Fibroblast of villous mesenchyme (primary cell): Measurements from ENCODE around the gene TLR9. TPM values are rescaled to one million over a fixed set of nuclear protein-coding genes. Genes with fewer than 3 reads are reported as not detected.

Experiments used
- DNase-seq: peaks from one replicate; pipeline ENCODE4 v3.0.0-alpha.2; 2010; ENCODE audit warnings: low read depth
- H3K4me3 ChIP-seq: 2 replicates; pipeline ENCODE4 v1.5.1; 2011; ENCODE audit warnings: low read depth, mild to moderate bottlenecking, low read length
- total RNA-seq: library from RNA; depleted of rRNA; stranded (reverse); fragments of >200 nt; gene quantifications from 2 replicates; pipeline ENCODE4 v1.2.3, GENCODE V29; 2012
- TF ChIP-seq, protein P1 (sequence below): IDR thresholded peaks from 2 replicates; pipeline ENCODE4 v1.5.1; 2012; ENCODE audit warnings: low read depth, mild to moderate bottlenecking, low read length; ENCODE audit not compliant: insufficient read depth

Gene TLR9
- total RNA-seq, 1 donor = not detected

- H3K4me3 ChIP-seq = peak overlapping the region; percentile 84
- TF ChIP-seq, protein P1, sequence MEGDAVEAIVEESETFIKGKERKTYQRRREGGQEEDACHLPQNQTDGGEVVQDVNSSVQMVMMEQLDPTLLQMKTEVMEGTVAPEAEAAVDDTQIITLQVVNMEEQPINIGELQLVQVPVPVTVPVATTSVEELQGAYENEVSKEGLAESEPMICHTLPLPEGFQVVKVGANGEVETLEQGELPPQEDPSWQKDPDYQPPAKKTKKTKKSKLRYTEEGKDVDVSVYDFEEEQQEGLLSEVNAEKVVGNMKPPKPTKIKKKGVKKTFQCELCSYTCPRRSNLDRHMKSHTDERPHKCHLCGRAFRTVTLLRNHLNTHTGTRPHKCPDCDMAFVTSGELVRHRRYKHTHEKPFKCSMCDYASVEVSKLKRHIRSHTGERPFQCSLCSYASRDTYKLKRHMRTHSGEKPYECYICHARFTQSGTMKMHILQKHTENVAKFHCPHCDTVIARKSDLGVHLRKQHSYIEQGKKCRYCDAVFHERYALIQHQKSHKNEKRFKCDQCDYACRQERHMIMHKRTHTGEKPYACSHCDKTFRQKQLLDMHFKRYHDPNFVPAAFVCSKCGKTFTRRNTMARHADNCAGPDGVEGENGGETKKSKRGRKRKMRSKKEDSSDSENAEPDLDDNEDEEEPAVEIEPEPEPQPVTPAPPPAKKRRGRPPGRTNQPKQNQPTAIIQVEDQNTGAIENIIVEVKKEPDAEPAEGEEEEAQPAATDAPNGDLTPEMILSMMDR = no peak
- DNase-seq = no peak
Observed at GRCh38 chr3:52198643-52199608, 26.5 kb downstream of the TLR9 start.

DNA sequence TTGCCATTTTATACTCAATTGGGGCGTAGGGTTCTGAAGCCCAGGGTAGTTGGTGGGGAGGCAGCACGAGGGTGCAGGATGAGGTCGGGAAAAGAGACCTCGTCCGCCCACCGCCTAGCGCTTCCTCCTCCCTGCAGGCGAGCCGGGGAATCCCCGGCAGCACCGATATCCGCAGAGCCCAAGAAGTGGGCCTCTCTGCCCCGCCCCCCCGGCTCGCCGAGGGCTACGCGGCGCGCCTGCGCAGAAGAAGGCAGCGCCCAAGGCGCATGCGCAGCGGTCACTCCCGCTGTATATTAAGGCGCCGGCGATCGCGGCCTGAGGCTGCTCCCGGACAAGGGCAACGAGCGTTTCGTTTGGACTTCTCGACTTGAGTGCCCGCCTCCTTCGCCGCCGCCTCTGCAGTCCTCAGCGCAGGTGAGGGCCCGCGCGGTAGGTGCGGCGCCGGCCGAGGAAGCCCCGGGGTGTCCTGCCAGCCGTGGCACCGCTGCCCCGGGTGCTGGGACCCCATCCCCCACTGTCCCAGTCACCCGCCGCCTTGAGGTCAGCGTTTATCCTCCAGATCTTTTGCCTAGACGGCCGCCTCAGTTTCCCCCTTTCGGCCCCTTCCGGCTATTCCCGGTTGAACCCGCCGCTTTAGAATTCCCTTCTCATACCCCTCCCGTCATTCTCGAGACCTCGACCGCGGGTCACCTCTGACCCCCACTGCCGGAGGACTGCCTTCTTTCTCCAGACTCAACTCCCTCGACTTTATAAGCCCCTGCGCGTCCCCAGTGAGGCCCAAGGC, 27.4 kb downstream of the TLR9 start, which contains the start of gene ALAS1:
Gene ALAS1 (plus strand): TSS at position 319 of the 784 bp plus-strand sequence. CDS start 1,082 bp downstream, outside the sequence.
- peak; percentile 91 for DNase-seq
- TF ChIP-seq, protein P1 = no peak
- peak within 1 kb of the TSS; percentile 84 for H3K4me3 ChIP-seq

DNA sequence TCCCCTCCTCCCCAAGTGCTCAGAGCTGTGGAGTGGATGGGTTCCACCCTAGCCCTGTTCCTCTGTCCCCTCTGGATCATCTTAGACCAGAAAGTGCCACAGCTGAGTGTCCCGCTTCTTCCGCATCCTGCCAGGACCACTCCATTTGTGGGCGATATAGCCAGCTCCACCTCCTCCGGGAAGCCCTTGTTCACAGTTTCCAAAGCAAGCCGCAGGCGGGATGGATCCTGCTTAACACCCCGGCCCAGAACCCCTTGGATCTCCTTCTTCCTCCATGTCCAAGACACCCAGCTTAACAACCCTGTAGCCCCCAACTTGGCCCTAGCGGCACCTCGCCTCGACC, 28.0 kb downstream of the TLR9 start:
- H3K4me3 ChIP-seq = peak overlapping the region; percentile 84
- TF ChIP-seq, protein P1 = no peak
- no peak for DNase-seq

DNA sequence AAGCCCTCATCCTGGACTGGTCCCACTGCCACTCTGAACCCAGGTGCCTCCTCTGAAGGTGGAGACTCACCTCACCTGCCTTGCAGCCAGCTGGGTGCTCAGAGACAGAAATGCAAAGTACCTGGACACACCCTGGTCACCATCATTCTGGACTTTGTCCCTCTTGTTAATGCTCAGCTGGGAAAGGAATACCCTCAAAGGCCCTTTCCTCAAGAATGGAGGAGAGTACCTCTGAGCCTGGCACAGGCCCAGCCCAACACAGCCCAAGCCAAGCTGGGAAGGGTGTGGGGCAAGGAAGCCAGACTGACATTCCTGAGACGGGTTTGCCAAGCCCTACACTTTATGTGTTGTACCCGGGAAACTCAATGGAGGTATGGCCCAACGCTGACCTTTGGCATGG, 28.5 kb downstream of the TLR9 start:
- DNase-seq = no peak
- TF ChIP-seq, protein P1 = no peak
- no peak overlapping the region for H3K4me3 ChIP-seq

GRCh38 chr3:52195823-52196331, 29.6 kb downstream of the TLR9 start:
- DNase-seq = peak; percentile 90
- H3K4me3 ChIP-seq = no peak overlapping the region
- TF ChIP-seq, protein P1 = no peak

- TF ChIP-seq, protein P1 = no peak
- DNase-seq = no peak
- H3K4me3 ChIP-seq = no peak overlapping the region
Observed at GRCh38 chr3:52195291-52195597, 30.2 kb downstream of the TLR9 start.
